Breast epithelium (tissue), 4 donors: Measurements from ENCODE around the gene IGSF21. TPM values are rescaled to one million over a fixed set of nuclear protein-coding genes. Genes with fewer than 3 reads are reported as not detected.

ENCODE experiments used
- DNase-seq, 2 donors: peaks; one replicate each; pipeline ENCODE4 v3.0.0-alpha.2; 2019; ENCODE audit warnings: low spot score in 2 of 2
- H3K27ac ChIP-seq, 2 donors: fragments of 200-600 bp; sonication (generic) in 1 of 2; one replicate each; pipeline ENCODE4 v1.5.1; 2016 to 2019; ENCODE audit warnings: mild to moderate bottlenecking in 1 of 2
- H3K27me3 ChIP-seq, 2 donors: fragments of 200-600 bp; sonication (generic) in 1 of 2; one replicate each; pipeline versions ENCODE4 v1.5.1 to v1.6.0; 2017 to 2019; ENCODE audit warnings: control low read depth in 1 of 2, mild to moderate bottlenecking in 1 of 2
- H3K36me3 ChIP-seq: fragments of 200-600 bp; one replicate; pipeline ENCODE4 v1.5.1; 2019
- H3K4me1 ChIP-seq, 2 donors: fragments of 200-600 bp; sonication (generic); one replicate each; pipeline ENCODE4 v1.5.1; 2016 to 2019; ENCODE audit warnings: control low read depth in 1 of 2
- H3K4me3 ChIP-seq, 3 donors: fragments of 200-600 bp; sonication (generic); 1 replicate in 2 of 3; 2 replicates in 1 of 3; pipeline ENCODE4 v1.5.1; 2016 to 2019; ENCODE audit warnings: mild to moderate bottlenecking in 3 of 3, moderate library complexity in 2 of 3
- H3K9me3 ChIP-seq, 2 donors: fragments of 200-600 bp; sonication (generic) in 1 of 2; one replicate each; pipeline ENCODE4 v1.5.1; 2016 to 2019; ENCODE audit warnings: control low read depth in 1 of 2
- POLR2A ChIP-seq: fragments of 450-650 bp; IDR thresholded peaks from one replicate; pipeline ENCODE4 v1.6.1; 2016; ENCODE audit warnings: antibody characterized with exemption, mild to moderate bottlenecking, moderate library complexity
- POLR2AphosphoS5 ChIP-seq, 3 donors: sonication (generic); formaldehyde crosslinking; IDR thresholded peaks; one replicate each; pipeline ENCODE4 v1.6.1; 2017; ENCODE audit warnings: antibody characterized with exemption in 3 of 3
- intact Hi-C: fragments of 100-400 bp; cut with DNase I; formaldehyde crosslinking; loops from one replicate; pipeline ENCODE4 v1.15.1; 2023; ENCODE audit warnings: low total_unique reads
- total RNA-seq, 3 donors: library from RNA; depleted of rRNA; stranded (reverse); fragments of >200 nt; gene quantifications; one replicate each; pipeline ENCODE4 v1.1.0, GENCODE V29; 2016
- TF ChIP-seq, protein P1 (sequence below), 3 donors: fragments of 450-650 bp; IDR thresholded peaks; one replicate each; pipeline ENCODE4 v1.5.1; 2016 to 2017; ENCODE audit warnings: antibody characterized with exemption in 3 of 3, mild to moderate bottlenecking in 3 of 3, moderate library complexity in 3 of 3

IGSF21 gene
- total RNA-seq, 3 donors from 2014 or later: 4.8 to 9.5 (median 4.8) TPM

DNA sequence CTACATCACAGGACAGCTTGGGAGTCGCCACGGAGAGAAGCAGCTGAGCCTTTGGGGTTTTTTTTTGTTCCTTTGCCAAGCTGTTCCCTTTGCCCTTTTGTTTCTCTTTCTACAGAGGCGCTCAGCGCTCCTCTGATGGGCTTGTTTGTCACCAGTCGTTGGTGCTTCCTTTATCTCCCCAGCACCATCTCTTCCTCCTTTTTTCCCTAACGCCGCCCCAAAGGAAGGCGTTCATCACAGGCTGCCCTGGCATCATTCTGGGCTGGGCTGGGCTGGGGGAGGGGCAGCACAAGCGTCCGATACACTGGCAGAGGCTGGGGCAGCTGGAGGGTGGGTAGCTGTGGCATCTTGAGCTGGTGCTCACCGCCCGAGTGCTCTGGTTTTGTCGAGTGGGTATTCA lies 10.5 kb downstream of the IGSF21 start:
- intact Hi-C loops: no loop called here
- Histone ChIP-seq H3K4me1 (no peaks in the 10 kb centered on the region), H3K36me3 (no peaks in the 10 kb centered on the region), H3K4me3 (no peak overlapping the region), H3K27me3 (peaks cover 0 to 69% of the 10 kb centered on the region in 2 donors), H3K9me3 (no peaks in the 10 kb centered on the region), H3K27ac (no peak overlapping the region)
- TF ChIP-seq POLR2A: no peak
- TF ChIP-seq, protein P1, sequence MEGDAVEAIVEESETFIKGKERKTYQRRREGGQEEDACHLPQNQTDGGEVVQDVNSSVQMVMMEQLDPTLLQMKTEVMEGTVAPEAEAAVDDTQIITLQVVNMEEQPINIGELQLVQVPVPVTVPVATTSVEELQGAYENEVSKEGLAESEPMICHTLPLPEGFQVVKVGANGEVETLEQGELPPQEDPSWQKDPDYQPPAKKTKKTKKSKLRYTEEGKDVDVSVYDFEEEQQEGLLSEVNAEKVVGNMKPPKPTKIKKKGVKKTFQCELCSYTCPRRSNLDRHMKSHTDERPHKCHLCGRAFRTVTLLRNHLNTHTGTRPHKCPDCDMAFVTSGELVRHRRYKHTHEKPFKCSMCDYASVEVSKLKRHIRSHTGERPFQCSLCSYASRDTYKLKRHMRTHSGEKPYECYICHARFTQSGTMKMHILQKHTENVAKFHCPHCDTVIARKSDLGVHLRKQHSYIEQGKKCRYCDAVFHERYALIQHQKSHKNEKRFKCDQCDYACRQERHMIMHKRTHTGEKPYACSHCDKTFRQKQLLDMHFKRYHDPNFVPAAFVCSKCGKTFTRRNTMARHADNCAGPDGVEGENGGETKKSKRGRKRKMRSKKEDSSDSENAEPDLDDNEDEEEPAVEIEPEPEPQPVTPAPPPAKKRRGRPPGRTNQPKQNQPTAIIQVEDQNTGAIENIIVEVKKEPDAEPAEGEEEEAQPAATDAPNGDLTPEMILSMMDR (IDR thresholded peaks at IDR 0.05): no peak
- TF ChIP-seq POLR2AphosphoS5 (IDR thresholded peaks at IDR 0.05): no peak
- no peak for DNase-seq

DNA sequence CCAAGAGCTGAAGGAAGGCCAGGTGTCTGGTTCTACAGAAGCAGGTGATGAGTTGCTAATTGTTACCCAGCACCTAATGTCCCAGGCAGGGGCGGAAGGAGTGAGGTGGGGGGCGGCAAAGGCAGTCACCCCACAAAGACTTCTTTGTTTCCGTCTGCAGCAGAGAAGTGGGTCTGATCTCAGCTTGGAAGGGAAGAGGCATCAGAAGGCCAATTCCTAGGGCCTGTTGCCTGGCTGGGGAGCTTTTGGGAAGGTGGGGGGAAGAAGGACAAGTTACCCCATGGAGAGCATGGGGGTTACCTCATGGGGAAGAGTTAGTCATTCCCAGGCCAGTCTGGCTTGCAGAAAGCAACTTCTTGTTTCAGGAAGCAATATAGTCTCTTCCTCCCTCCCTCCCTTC lies 10.9 kb downstream of the IGSF21 start:
- Histone ChIP-seq H3K36me3 (no peaks in the 10 kb centered on the region), H3K9me3 (no peaks in the 10 kb centered on the region), H3K27ac (no peak overlapping the region), H3K27me3 (peaks cover 0 to 66% of the 10 kb centered on the region in 2 donors), H3K4me3 (no peak overlapping the region), H3K4me1 (no peaks in the 10 kb centered on the region)
- no peak for TF ChIP-seq POLR2AphosphoS5 (IDR thresholded peaks at IDR 0.05)
- TF ChIP-seq, protein P1 (IDR thresholded peaks at IDR 0.05): no peak
- no peak for TF ChIP-seq POLR2A
- intact Hi-C loops: no loop called here
- no peak for DNase-seq

DNA sequence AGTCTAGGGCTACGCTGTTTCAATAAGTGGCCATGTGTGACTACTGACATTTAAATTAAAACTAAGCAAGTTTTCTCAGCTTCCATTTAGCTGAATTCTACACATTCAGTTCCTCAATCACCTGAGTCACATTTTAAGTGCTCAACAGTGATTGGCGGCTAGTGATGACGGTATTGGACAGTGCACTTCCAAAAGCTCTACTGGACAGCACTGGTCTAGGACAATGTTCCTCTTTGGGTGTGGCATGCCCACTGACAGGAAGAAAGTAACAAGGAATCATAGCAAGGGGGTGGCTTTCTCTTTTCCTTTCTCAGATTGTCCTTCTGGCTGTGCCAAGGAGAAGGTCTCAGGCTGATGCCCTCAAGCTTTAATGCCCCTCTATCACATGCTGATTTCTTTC lies 11.7 kb downstream of the IGSF21 start:
- peaks cover 0 to 60% of the 10 kb centered on the region in 2 donors for H3K27me3 ChIP-seq
- intact Hi-C loops: no loop called here

DNA sequence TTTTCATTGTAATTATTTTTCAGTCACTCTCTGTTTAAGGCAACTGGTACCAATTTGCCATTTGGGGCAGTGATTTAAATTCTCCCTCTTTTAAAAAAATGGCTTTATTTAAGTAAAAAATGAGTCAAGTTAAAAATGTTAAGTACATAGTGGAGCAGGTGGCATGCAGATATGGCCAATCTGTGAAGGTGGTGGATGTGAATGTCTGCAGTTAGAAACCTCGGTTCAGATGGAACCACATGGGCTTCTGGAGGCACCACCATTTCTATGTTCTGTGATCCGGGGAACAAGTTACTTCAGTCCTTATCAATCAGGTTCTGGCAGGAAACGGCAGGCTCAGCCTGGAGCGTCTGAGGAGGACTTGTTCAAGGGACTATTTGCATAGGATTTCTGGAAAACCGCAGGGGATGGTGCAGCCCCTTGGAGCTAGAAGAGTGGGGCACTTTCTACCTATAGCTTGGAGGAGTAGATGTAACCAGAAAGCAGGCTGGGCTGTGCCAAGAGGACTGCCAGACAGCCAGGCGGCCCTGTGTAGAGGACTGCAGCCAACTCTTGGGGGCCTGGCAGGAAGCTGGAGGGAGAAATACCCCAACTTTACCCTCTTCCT lies 12.3 kb downstream of the IGSF21 start:
- no peaks in the 10 kb centered on the region for H3K4me1 ChIP-seq
- H3K27ac ChIP-seq: no peak overlapping the region
- TF ChIP-seq POLR2A: no peak
- TF ChIP-seq, protein P1 (IDR thresholded peaks at IDR 0.05): no peak
- no peak for TF ChIP-seq POLR2AphosphoS5 (IDR thresholded peaks at IDR 0.05)
- H3K9me3 ChIP-seq: no peaks in the 10 kb centered on the region
- no peak for DNase-seq
- intact Hi-C loops: no loop called here
- H3K4me3 ChIP-seq: no peak overlapping the region
- peaks cover 0 to 55% of the 10 kb centered on the region in 2 donors for H3K27me3 ChIP-seq
- no peaks in the 10 kb centered on the region for H3K36me3 ChIP-seq

More for the DNA sequence above, 11.7 kb downstream of the IGSF21 start:
- no peak for DNase-seq
- Histone ChIP-seq H3K9me3 (no peaks in the 10 kb centered on the region), H3K27ac (no peak overlapping the region), H3K4me3 (no peak overlapping the region), H3K4me1 (no peaks in the 10 kb centered on the region), H3K36me3 (no peaks in the 10 kb centered on the region)
- TF ChIP-seq POLR2A (no peak), POLR2AphosphoS5 (IDR thresholded peaks at IDR 0.05) (no peak)
- TF ChIP-seq, protein P1 (IDR thresholded peaks at IDR 0.05): no peak

DNA sequence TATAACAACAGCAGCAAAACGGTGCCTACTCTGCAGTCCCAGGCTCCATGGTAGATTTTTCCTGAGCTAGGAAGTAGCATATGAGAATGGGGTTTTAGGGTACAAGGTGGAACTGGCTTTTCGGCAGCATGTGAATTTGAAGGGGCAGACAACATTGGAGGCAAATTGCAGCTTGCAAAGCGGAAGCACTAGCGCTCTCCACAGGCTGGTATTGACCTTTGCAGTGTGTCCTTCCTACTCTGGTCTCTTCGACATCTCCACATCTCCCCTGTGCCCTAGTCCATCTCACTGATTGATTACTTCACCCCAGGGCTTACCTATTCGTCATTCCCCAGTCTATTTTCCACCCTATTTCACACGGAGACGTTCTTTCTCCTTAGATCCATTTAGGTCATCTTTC lies 13.0 kb downstream of the IGSF21 start:
- no peak for TF ChIP-seq POLR2AphosphoS5 (IDR thresholded peaks at IDR 0.05)
- TF ChIP-seq, protein P1 (IDR thresholded peaks at IDR 0.05): no peak
- no peak for TF ChIP-seq POLR2A
- peaks cover 0 to 48% of the 10 kb centered on the region in 2 donors for H3K27me3 ChIP-seq

More for the DNA sequence above, 13.0 kb downstream of the IGSF21 start:
- Histone ChIP-seq H3K9me3 (no peaks in the 10 kb centered on the region), H3K27ac (no peak overlapping the region), H3K4me3 (no peak overlapping the region), H3K4me1 (no peaks in the 10 kb centered on the region), H3K36me3 (no peaks in the 10 kb centered on the region)
- DNase-seq: no peak
- intact Hi-C loops: no loop called here
